Ascending aorta (tissue), 2 donors: ENCODE results near the gene ZNF574. TPM values are rescaled to one million over a fixed set of nuclear protein-coding genes. Genes with fewer than 3 reads are reported as not detected.
A peak's percentile ranks its signal among the peaks of the same experiment; 100 is the strongest.

Experiments used
- DNase-seq, 2 donors: peaks; one replicate each; pipeline ENCODE4 v3.0.0-alpha.2; 2019; ENCODE audit warnings: low spot score in 2 of 2
- H3K27ac ChIP-seq, 2 donors: fragments of 200-600 bp; sonication (generic); one replicate each; pipeline ENCODE4 v1.5.1; 2016 to 2017; ENCODE audit warnings: mild to moderate bottlenecking in 1 of 2
- H3K27me3 ChIP-seq: fragments of 200-600 bp; sonication (generic); one replicate; pipeline ENCODE4 v1.5.1; 2017
- H3K36me3 ChIP-seq, 2 donors: fragments of 200-600 bp; sonication (generic); one replicate each; pipeline ENCODE4 v1.5.1; 2016
- H3K4me1 ChIP-seq, 2 donors: fragments of 200-600 bp; sonication (generic); one replicate each; pipeline ENCODE4 v1.5.1; 2016 to 2017; ENCODE audit warnings: mild to moderate bottlenecking in 1 of 2
- H3K4me3 ChIP-seq, 2 donors: fragments of 200-600 bp; sonication (generic); one replicate each; pipeline ENCODE4 v1.5.1; 2016 to 2017; ENCODE audit warnings: mild to moderate bottlenecking in 1 of 2
- H3K9me3 ChIP-seq, 2 donors: fragments of 200-600 bp; sonication (generic); one replicate each; pipeline ENCODE4 v1.5.1; 2016
- intact Hi-C: fragments of 100-400 bp; cut with DNase I; formaldehyde crosslinking; loops from one replicate; pipeline ENCODE4 v1.15.1; 2023
- total RNA-seq: library from RNA; depleted of rRNA; stranded (reverse); fragments of >200 nt; gene quantifications from one replicate; pipeline ENCODE4 v1.1.0, GENCODE V29; 2016
- TF ChIP-seq, protein P1 (sequence below), 3 experiments: fragments of 200-600 bp in 2 of 3; fragments of 450-650 bp in 1 of 3; sonication (generic) in 2 of 3; IDR thresholded peaks; one replicate each; pipeline ENCODE4 v1.5.1; 2016 to 2019; ENCODE audit warnings: antibody characterized with exemption in 3 of 3, mild to moderate bottlenecking in 1 of 3, moderate library complexity in 1 of 3

The ZNF574 gene, protein sequence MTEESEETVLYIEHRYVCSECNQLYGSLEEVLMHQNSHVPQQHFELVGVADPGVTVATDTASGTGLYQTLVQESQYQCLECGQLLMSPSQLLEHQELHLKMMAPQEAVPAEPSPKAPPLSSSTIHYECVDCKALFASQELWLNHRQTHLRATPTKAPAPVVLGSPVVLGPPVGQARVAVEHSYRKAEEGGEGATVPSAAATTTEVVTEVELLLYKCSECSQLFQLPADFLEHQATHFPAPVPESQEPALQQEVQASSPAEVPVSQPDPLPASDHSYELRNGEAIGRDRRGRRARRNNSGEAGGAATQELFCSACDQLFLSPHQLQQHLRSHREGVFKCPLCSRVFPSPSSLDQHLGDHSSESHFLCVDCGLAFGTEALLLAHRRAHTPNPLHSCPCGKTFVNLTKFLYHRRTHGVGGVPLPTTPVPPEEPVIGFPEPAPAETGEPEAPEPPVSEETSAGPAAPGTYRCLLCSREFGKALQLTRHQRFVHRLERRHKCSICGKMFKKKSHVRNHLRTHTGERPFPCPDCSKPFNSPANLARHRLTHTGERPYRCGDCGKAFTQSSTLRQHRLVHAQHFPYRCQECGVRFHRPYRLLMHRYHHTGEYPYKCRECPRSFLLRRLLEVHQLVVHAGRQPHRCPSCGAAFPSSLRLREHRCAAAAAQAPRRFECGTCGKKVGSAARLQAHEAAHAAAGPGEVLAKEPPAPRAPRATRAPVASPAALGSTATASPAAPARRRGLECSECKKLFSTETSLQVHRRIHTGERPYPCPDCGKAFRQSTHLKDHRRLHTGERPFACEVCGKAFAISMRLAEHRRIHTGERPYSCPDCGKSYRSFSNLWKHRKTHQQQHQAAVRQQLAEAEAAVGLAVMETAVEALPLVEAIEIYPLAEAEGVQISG
- total RNA-seq = 14.9 TPM

GRCh38 chr19:42075616-42076379 is at the start of gene ZNF574:
Gene ZNF574, plus strand, starts transcription at chr19:42076166. Its CDS starts 2,441 bp downstream, at chr19:42078607.
- intact Hi-C loops = loop anchor here (2.0 to 10.0 kb wide), 9 partner anchors 117 to 811 kb away; partner anchors contain the start of genes ARHGEF1, DMAC2, GSK3A and HNRNPUL1
- TF ChIP-seq, protein P1, sequence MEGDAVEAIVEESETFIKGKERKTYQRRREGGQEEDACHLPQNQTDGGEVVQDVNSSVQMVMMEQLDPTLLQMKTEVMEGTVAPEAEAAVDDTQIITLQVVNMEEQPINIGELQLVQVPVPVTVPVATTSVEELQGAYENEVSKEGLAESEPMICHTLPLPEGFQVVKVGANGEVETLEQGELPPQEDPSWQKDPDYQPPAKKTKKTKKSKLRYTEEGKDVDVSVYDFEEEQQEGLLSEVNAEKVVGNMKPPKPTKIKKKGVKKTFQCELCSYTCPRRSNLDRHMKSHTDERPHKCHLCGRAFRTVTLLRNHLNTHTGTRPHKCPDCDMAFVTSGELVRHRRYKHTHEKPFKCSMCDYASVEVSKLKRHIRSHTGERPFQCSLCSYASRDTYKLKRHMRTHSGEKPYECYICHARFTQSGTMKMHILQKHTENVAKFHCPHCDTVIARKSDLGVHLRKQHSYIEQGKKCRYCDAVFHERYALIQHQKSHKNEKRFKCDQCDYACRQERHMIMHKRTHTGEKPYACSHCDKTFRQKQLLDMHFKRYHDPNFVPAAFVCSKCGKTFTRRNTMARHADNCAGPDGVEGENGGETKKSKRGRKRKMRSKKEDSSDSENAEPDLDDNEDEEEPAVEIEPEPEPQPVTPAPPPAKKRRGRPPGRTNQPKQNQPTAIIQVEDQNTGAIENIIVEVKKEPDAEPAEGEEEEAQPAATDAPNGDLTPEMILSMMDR (IDR thresholded peaks at IDR 0.05) = no peak

DNA sequence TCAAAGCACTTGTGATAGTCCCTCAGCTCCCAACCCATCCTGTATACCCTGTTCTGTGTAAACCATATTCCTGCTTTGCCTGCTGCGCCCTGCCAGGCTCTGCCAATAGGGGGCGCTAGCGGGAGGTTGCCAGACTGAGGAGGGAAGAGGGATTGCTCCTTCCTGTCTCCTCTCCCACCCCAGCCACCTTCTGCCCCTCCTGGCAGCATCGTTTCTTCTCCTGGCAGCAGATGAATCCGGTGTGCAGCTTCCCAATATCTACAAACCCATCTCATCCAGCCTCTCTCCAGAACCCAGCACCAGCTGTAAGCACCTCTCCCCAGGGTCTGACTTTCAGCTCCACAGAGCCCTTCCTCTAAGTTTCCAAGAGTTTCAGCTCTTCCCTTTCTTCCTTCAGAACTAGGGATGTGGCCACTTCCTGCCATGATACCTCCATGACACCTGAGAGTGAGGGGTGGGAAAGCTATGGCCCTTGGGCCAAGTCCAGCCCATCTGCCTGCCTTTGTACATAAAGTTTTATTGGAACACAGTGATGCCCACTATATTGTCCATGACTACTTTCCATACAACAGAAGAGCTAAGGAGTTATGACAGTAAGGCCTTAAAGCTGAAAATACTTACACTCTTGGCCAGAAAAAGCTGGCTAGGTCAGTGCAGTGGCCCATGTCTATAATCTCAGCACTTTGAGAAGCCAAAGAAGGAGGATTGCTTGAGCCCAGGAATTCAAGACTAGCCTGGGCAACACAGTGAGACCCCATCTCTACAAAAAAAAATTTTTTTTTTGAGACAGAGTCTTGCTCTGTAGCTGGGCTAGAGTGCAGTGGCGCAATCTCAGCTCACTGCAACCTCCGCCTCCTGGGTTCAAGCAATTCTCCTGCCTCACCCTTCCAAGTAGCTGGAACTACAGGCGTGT is 47.4 kb upstream of the ZNF574 start:
- Histone ChIP-seq H3K4me1 (peaks cover 6 to 7% of the 10 kb centered on the region in 2 donors), H3K9me3 (no peaks in the 10 kb centered on the region), H3K4me3 (no peak overlapping the region), H3K27ac (no peak overlapping the region), H3K36me3 (peaks cover 0 to 14% of the 10 kb centered on the region in 2 donors), H3K27me3 (no peaks in the 10 kb centered on the region)
- DNase-seq = no peak
- intact Hi-C loops = no loop called here
- TF ChIP-seq, protein P1 (IDR thresholded peaks at IDR 0.05) = peak in 2 of 3 experiments; percentile 17 to 29

More at GRCh38 chr19:42075616-42076379, at the start of gene ZNF574:
- H3K9me3 ChIP-seq = no peaks in the 10 kb centered on the region
- H3K27ac ChIP-seq = peak within 1 kb of the TSS; percentile 93
- H3K4me1 ChIP-seq = peaks cover 5 to 15% of the 10 kb centered on the region in 2 donors
- H3K36me3 ChIP-seq = peaks cover 24 to 25% of the 10 kb centered on the region in 2 donors
- H3K4me3 ChIP-seq = peak within 1 kb of the TSS; percentile 75 to 84
- H3K27me3 ChIP-seq = no peaks in the 10 kb centered on the region
- DNase-seq = peak; percentile 96 to 99

- TF ChIP-seq, protein P1 (IDR thresholded peaks at IDR 0.05) = no peak
Measured at GRCh38 chr19:42030645-42031440, 45.1 kb upstream of the ZNF574 start.

GRCh38 chr19:42032431-42032830 is 43.5 kb upstream of the ZNF574 start:
- H3K36me3 ChIP-seq = peaks cover 0 to 12% of the 10 kb centered on the region in 2 donors
- intact Hi-C loops = no loop called here
- H3K4me1 ChIP-seq = no peaks in the 10 kb centered on the region
- no peak overlapping the region for H3K27ac ChIP-seq
- no peak overlapping the region for H3K4me3 ChIP-seq
- no peak for DNase-seq
- no peaks in the 10 kb centered on the region for H3K27me3 ChIP-seq
- TF ChIP-seq, protein P1 (IDR thresholded peaks at IDR 0.05) = no peak
- no peaks in the 10 kb centered on the region for H3K9me3 ChIP-seq

More at GRCh38 chr19:42030645-42031440, 45.1 kb upstream of the ZNF574 start:
- peaks cover 0 to 14% of the 10 kb centered on the region in 2 donors for H3K36me3 ChIP-seq
- no peaks in the 10 kb centered on the region for H3K4me1 ChIP-seq
- no peak overlapping the region for H3K4me3 ChIP-seq
- H3K27me3 ChIP-seq = no peaks in the 10 kb centered on the region
- intact Hi-C loops = no loop called here
- H3K9me3 ChIP-seq = no peaks in the 10 kb centered on the region
- H3K27ac ChIP-seq = no peak overlapping the region
- DNase-seq = no peak
